NCI-H1105 (cell line): ENCODE results near the gene GAS6.
"Not testable (repeated sequence)": the region's sequence is repeated elsewhere in the genome, so short reads cannot be mapped to it uniquely, and the experiment has no call there.

ENCODE experiments used
- DNase-seq: peaks from one replicate; lab custom pipeline; 2025; lab: John Stamatoyannopoulos, UW

Gene GAS6

DNA sequence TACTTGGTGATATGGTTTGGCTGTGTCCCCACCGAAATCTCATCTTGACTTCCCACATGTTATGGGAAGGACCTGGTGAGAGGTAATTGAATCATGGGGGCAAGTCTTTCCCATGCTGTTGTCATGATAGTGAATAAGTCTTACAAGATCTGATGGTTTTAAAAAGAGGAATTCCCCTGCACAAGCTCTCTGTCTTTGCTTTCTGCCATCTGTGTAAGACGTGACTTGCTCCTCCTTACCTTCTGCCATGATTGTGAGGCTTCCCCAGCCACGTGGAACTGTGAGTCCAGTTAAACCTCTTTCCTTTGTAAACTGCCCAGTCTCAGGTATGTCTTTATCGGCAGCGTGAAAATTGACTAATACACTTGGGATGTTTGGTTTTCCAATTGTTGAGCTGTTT is 4.0 kb upstream of the GAS6 start:
- not testable (repeated sequence) for DNase-seq

DNA sequence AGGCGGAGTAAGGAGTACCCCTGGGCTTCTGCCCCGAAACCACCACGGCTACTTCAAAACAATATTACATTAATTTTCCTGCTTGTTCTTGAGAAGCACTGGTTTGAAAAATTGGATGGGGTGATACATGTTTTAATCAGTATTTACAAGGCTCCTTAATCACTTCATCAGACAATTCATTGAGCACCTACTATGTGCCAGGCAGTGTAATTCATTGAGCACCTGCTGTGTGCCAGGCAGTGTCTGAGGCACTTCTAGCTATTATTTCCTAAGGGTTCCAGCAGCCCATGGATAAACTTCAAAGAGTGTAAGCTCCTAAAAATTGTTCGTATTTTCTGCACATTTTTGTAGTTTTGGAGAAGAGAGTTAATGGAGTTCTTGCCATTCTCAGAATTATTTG is 1.6 kb upstream of the GAS6 start:
- DNase-seq, result no peak

DNA sequence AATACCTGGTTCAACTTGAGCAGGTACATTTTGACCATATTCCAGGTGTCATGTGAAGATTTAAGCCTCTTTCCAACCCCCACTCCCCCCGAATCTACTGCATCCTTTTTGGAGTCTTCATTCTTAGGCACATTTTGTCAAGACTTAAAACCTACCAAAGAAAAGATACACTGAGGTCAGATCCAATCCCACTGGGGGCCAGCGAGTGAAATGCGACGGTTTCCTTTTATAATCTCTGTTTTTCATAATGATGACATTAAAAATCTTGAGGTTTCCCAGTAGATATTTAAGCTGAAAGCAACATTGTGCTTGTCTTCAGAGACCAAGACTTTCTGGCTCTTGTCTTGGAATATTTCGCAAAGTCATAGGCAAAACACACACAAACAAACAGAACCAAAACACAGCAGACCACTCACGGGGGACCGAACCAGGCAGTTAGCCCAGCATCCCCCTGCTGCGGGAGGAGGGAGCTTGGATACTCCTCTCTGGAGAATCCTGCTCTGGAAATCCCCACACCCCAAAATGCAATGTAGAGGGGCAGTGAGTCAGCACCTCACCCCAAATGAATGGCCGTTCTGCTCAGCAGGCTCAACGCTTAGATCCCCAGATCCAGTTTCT is 506 bp upstream of the GAS6 start:
- no peak for DNase-seq

DNA sequence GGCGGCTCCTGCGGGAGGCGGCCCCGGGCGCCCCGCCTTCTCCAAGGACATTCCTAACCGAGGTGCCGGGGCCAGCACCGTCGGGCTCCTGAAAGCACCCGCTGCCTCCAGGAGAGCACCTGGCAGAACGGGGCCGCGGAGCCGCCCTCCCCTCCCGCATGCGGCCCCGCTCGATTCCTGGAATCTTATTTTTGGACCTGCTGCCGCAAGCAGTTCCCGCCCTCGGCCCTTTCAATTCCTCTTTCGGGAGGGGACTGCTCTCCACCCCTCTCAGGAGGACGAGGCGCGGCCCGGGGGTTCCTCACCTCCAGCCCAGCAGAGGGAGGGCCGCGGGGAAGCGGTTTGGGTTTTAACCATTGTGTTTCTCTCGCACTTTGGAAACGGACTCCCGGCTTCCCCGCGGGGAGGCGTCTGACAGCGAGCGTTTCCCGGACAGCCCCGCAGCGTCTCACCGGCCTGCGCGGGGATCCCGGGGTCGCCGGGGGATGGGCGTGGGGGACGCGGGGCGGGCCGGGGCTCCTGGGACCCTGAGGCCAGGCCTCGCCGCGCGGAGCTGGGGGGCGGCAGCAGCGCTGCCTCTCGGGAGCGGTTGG is 849 bp downstream of the GAS6 start:
- DNase-seq, result no peak

DNA sequence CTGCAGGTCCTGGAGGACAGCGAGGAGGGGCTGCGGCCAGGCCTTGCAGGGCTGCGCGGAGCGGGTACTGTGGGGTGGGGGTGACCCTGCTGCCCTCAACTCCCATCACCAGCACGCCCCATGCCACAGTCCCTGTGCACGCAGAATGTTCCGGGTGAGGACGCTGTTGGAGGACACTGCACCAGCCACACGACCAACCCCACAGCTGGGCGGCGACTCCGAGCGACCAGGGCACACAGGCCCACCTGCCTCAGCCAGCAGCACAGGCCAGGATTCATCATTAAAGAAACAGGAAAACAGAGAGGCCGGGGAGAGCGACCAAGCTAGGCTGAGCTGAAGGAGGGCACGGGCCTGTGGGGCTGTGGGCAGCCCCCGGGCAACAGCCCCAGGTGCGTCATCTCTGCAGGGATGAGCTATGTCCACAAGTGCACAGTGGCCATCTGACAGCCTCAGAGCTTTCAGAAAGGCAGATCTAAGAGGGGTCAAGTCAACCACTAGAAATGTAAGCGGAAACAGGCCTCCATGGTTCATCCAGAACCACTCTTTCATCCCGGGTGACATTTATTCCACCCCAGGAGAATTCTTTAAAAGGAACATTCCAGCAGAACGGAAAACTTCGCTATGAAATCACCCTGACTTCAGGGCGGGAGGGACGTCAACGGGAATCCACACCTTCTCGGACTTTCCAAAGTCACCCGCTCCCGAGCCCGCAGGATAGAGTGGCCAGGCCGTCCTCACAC is 1.5 kb downstream of the GAS6 start:
- no peak for DNase-seq

DNA sequence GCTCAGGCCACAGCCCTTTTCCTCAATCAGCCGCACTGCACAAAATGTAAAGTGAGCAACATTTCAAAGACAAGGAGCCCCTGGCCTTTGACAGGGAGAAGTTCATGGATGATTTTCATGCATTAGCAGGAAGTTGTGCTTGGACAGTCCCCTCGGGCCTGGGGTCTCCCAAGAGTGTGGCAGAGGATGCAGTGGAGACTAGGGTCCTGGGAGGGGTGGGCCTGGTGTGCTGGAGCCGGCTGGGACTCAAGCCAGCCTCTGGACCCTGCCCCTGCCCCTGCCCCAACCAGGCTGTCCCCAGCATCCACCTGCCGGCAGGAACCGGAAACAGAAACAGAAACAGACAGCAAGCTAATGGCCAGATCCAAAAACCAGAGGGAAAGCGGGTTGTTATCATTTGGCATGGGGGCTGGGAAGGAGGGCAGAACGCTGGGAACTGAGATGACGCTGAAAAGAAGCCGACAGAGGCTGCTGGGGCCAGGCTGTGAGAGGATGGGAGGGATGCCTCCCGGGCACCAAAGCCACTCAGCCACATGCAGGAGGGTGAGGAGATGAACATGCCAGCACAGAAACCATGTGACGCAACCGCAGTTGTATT is 2.3 kb downstream of the GAS6 start:
- DNase-seq, result no peak

DNA sequence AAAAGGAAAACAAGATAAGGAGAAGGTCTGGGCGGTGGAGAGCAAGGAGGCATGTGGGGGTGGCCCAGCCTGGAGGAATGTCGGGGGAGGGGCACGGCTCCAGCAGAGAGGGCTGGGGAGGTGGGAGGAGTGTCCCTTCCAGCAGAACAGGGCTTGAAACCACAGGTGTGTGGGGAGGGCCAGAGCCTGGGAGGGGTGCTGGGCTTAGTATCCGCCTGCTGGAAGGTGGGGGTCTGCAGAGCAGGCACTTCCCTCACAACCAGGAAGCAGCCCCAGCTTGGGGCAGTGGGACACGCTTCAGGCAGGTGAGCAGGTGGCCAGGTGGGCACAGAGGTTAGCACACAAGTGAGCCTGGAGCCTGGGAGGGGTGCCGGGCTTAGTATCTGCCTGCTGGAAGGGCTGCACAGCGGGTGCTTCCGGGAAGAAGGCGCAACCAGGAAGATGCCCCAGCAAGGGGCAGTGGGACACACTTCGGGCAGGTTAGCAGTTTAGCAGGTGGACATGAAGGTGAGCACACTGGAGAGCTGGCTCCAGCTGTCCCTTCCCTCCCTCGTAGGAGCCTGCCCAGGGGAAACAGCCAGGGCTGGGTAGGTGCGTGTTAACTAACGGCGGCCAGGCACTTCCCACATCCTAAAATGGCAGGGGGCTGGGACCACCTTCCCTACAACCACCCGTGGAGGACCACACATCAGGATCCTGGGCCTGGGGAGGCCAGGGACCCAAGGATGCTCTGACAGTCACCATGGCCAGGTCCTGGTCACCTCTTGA is 3.0 kb downstream of the GAS6 start:
- DNase-seq, result no peak

DNA sequence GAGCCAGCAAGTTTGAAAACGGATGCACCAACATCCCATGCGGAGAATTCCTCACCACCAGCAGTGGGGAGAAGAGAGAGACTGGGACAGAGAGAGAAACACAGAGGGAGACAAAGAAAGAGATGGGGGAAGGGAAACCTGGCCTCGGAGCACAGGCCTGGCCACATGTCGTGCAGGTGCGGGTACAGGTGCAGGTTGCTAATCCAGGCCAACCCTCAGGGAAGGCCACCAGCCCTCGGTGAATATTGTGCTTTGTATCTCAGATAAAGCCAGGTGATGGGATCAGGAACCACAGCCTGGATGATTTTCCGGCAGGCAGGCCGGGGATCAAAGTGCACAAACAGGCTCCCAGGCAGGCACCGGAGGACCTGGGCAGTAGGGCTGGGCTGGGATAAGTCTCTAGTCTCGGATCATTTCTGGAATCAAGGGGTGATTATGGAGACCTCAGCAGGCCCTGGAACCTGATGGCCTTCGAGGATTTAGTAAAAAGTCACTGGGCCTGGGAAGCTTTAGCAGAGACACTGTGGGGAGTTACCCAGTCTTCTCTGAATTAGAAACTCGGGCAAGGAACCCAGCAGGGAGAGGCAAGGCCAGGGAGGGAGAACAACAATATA is 3.7 kb downstream of the GAS6 start:
- no peak for DNase-seq

DNA sequence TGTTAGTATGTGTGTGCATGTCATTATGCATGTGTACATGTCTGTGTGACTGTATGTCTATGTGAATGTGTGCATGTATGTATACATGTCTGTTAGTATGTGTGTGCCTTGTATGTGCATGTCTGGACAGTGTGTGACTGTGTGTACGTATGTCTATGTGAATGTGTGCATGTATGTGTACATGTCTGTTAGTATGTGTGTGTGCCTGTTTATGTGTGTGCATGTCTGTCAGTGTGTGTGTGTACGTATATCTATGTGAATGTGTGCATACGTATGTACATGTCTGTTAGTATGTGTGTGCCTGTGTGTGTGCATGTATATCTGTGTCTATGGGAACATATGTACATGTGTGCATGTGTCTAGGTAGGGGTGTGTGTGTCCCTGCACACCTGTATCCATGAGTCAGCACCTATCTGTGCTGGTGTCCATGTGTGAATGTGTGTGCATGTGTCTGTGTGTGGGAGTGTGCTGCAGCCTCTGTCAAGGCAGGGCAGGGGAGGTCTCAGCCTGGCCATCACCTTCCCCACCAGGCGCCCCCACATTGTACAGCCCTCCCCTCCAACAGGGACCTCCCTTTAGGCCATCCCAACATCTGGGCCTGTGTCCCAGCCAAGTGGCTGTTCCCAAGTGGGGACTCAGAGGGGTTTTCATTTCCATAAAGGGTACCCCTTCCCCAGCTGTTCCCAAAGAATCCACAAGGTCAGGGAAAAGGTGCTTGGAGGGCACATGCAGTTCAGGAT is 4.4 kb downstream of the GAS6 start:
- no peak for DNase-seq

DNA sequence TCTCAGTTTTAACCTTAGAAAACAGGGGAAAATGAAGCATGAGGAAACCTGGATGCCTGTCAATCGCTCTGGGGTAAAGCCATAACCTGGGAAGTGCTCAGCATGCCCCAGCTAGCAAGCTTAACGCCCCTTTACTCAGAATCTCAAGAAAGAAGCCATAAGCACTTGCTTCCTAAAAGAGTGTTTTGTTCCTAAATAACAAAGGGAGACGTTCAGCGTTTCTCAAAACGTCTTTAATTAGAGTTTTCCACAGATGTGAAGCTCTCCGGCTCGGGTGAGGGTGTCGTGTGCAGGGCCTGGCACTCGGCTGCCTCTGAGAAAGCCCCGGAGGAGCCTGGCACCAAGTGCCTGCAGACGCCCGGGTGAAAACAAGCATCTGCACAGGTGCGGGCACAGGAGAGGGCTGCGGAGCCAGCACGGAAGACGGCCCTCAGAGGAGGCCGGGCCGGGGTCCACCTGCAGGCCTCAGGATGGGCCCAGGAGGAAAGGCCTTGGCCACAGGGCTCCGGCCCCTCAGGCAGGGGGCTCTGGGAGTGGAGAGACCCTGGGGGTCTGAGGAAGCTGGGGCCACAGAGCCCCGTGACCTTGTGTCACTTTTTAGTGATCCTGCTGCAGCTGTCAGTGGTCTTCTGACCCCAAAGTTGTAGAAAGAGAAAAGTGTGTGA is 6.2 kb downstream of the GAS6 start:
- no peak for DNase-seq

DNA sequence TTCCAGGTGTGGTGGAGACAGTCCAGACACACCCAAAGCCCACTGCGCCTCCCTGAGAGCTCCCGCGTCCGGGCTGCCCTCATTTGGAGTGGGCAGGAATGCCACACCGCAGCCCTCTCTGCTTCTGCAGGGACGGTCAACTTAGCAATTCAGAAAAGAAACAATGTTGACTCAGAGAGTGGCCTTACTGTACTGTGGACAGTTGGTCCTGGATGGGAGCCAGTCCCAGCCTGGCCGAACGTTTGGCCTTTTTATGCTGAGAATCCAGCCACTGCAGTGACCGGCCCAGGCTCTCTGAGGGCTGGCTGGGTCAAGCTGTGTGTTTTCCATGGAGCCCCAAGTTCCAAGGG is 7.2 kb downstream of the GAS6 start:
- no peak for DNase-seq

DNA sequence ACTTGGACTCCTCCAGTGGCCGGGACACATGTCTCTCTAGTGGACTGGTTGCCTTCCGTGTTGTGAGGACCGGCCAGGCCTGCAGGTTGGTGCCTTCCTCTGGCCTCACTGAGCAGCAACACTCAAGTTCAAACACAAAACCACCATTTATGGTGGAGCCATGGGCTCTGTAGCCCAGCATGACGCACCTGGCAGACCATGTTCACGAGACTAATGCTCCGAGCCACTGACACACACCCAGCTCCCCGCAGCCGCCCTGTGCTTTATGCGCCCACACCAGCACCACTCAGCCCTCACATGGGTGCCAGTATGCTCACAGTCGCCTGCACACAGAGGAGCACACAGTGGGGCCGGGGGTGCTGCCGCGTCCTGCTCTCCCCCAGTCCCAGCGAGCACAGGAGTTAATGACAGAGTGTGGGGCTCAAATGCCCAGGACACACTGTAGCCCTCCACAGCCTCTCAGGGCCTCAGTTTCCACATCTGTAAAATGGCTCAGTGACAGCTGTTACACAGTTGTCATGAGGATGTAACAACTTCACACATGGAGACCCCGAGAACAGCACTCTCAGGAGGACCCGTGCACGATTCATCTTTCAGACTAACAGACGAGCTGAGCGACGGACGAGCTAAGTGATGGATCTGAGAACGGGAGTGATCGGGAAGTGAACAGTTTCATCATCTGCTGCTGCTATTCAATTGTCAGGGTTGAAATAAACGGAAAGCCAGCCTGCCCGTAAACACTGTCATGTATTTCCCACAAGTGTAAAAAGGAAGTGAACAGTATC is 7.8 kb downstream of the GAS6 start:
- DNase-seq, result no peak

DNA sequence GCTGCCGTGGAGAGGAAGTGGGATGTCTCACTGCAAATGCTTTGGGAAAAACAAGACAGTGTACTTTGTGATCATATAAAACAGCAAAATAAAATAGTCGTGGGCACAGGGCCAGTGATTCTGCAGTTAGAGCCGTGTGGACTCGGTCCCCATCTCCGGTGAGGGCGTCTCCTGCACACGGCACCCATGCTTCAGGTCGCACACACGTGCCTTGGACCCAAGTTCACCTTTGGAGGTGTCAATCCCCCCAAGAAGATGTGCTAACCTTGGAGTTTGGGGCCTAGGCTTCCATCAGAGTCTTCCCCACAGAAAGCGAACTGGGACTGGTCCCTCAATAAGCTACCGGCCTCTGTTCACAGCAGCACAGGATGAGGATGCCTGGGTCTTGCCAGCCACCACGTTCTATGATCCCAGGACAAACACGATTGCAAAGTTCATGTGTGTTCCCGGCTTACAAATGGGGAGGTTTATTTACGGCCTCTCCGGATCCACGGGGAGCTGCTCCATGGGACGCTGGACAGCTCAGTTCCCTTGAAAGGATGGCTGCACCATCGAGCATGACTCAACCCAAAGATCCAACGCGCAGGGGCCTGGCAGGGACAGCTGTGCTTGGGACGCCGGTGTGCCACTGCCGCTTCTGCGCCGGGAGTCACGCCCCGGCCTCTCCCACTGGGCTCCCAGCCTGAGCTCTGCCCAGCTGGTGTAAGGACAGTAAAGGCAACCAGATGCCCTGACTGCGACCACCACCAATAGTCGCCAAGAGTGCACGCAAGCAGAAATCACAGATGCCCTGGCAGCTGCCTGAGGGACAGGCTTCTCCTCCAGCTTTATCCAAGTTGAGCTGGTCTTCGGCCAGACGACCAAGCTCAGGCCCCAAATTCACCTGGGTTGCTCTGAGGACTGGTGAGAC is 8.6 kb downstream of the GAS6 start:
- no peak for DNase-seq

DNA sequence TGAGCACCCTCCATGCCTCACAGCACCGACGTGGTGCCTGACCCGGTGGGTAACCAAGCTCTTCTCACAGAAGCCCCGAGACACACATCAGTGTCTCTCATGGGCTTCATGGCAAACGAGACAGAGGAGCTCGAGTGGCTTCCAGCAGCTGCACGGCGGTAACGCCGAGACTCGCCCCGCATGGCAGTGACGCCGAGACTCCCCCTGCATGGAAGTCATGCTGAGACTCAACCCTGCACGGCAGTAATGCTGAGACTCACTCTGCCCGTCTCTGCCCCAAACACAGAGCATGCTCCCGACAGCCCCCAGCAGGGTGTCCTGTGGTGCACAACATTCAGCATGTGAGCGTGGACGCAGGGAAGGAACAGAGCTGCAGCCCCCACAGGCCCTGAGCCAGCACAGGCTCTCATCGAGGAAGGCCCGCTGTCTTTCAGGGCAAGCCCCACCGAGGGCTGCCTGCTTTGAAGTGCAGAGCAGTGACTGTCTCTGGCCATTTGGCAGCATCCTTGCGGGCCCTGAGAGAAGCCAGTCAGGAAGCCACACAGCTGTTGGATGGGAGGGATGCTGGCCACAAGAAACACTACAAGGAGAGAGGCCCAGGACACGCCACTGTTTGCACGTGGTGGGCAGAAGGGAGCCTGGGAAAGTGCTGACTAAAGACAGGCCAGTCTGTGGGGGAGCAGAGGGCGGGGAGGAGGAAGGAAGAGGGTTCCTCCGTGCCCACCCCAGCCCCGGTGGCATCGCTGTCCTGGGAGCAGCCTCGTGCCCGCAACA is 9.5 kb downstream of the GAS6 start:
- no peak for DNase-seq

DNA sequence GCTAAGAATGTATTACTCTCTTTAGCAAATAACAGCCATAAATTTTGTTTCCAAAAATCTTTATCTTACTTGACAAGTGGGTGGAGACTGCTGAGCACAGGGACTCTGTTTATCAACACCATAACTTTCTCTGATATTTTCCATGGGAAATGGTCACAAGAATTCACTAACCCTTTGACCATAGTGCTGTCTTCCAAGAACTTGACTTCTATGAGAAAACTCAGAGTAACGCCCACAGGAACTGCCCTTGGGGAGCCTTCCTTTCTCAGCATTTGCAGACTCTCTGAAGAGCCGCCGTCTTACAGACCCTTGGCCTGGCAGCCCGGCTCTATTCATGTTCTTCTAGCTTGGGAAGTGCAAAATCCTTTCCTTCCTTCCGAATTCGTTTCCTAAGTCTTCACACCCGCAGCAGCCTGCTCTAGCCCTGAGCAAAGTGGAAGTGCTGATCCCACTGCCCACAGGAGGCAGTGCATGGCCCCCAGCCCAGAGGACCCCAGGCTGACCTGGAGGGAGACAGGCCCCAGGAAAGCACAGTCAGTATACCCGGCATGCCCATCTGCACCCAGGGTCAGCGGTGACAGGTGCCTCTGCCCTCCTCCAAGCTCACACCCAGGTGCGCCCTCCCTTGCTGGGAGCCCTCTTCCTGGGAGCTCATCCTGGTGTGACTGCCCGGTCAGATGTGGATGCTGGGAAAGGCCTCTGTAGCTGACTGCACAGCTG is 10.2 kb downstream of the GAS6 start:
- DNase-seq, result no peak

DNA sequence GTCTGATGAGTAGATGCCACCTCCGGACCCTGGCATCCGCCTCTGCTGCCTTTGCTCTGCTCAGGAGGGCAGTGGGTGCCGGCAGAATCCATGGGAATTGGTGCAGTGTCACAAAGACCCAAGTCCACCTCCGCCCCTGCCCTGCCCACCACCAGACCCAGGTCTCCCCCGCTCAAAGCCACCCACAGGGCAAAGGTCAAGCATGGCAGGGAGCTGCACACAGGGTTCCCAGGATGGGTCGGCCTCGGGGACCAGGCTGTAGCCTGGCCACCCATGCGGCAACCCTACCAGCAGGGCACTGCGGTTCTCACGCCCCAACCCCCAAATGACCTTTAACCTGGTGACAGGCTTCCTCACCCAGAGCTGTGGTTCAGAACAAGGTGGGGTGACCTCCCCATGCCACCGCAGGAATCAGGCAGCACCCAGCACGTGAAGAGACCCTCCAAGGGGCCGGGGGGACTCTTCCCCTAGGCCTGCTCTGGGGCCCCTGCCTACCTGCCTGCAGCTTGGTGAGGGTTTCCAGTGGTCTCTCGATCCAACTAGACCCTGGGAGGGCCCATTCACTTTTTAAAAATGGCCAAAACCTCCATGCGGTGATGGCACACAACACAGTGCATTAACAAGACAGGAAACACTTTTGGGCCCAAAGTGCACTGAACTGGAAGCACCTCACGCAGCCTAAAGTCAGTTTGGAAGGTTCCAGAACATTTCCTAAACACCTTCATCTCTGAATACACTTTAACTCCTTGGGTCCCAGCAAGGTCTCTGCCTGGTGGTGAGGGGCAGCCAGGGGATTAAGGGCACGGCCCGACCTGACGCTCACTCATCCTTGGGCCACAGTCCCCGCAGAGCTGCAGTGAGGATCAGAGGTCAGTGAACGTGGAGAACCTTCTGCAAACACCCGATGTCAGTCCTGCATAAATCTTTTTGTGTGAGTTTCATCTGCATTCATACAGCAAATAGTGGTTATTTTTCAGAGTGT is 11.0 kb downstream of the GAS6 start:
- DNase-seq, result no peak
